GM06990 (cell line): Measurements from ENCODE around the gene KCNA1.

Experiments
- DNase-seq: peaks from one replicate; pipeline ENCODE4 v3.0.0-alpha.2; 2011; ENCODE audit not compliant: insufficient read length; ENCODE audit errors: extremely low read depth
- H3K27me3 ChIP-seq: replicated peaks from 2 replicates; pipeline ENCODE4 v1.6.0; 2011; ENCODE audit warnings: low read length; ENCODE audit not compliant: control insufficient read depth, insufficient read depth
- H3K36me3 ChIP-seq: 2 replicates; pipeline ENCODE4 v1.5.1; 2011; ENCODE audit warnings: low read length; ENCODE audit not compliant: control insufficient read depth, insufficient read depth
- H3K4me3 ChIP-seq: replicated peaks from 2 replicates; pipeline ENCODE4 v1.5.1; 2011; ENCODE audit warnings: low read depth, mild to moderate bottlenecking, control low read depth, low read length
- TF ChIP-seq, protein P1 (sequence below): IDR thresholded peaks from 2 replicates; pipeline ENCODE4 v1.5.1; 2011; ENCODE audit warnings: low read length, control low read depth, mild to moderate bottlenecking, inconsistent platforms; ENCODE audit not compliant: insufficient read depth, poor library complexity, severe bottlenecking

KCNA1 gene

DNA sequence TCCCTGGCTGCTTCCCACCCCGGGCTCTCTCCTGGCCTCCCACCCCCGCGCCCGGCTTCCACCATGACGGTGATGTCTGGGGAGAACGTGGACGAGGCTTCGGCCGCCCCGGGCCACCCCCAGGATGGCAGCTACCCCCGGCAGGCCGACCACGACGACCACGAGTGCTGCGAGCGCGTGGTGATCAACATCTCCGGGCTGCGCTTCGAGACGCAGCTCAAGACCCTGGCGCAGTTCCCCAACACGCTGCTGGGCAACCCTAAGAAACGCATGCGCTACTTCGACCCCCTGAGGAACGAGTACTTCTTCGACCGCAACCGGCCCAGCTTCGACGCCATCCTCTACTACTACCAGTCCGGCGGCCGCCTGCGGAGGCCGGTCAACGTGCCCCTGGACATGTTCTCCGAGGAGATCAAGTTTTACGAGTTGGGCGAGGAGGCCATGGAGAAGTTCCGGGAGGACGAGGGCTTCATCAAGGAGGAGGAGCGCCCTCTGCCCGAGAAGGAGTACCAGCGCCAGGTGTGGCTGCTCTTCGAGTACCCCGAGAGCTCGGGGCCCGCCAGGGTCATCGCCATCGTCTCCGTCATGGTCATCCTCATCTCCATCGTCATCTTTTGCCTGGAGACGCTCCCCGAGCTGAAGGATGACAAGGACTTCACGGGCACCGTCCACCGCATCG lies 1.8 kb downstream of the KCNA1 start:
- H3K27me3 ChIP-seq = peaks cover 1% of the 10 kb centered on the region
- TF ChIP-seq, protein P1, sequence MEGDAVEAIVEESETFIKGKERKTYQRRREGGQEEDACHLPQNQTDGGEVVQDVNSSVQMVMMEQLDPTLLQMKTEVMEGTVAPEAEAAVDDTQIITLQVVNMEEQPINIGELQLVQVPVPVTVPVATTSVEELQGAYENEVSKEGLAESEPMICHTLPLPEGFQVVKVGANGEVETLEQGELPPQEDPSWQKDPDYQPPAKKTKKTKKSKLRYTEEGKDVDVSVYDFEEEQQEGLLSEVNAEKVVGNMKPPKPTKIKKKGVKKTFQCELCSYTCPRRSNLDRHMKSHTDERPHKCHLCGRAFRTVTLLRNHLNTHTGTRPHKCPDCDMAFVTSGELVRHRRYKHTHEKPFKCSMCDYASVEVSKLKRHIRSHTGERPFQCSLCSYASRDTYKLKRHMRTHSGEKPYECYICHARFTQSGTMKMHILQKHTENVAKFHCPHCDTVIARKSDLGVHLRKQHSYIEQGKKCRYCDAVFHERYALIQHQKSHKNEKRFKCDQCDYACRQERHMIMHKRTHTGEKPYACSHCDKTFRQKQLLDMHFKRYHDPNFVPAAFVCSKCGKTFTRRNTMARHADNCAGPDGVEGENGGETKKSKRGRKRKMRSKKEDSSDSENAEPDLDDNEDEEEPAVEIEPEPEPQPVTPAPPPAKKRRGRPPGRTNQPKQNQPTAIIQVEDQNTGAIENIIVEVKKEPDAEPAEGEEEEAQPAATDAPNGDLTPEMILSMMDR = no peak
- H3K36me3 ChIP-seq = no peaks in the 10 kb centered on the region
- H3K4me3 ChIP-seq = no peak overlapping the region
- no peak for DNase-seq

DNA sequence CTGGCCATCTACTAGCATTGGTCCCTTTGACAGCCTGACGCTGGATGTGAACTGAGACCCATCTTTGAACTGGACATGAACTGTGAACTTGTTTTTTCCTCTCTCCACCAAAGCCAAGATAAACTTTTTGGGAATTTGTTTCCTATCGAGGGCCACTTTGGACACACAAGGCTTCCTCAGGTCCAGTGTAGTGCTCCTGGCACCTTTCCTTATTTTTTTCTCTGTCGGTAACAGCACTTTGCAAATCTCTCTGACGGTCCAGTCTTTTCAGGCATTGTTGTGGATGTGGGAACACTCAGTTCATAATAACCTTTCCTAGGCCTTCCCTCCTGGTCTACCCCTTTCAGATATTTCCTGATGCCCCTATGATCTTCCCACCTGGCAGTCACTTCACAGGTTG lies 5.0 kb downstream of the KCNA1 start:
- H3K4me3 ChIP-seq = no peak overlapping the region
- TF ChIP-seq, protein P1 = no peak
- H3K27me3 ChIP-seq = no peaks in the 10 kb centered on the region; the same call in none of the 2 replicates
- DNase-seq = no peak
- H3K36me3 ChIP-seq = no peaks in the 10 kb centered on the region

DNA sequence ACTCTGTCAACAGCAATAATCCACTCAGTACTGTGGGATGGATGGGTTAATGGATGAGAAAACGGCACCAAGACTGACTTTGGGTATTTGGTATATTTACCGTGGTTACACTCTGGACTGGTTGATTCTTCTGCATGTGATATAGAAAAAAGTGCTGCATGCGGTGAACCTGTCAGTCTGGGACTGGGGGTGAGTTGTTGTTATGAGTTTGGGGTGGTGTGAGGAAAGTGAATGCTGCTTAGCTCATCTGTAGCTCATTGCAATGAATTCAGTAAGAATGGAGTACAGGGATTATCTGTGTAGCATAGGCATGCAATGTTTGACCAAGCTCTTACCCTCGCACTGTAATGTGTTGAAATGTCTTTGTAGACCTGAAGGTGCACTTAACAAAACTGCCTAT lies 6.0 kb downstream of the KCNA1 start:
- DNase-seq = no peak
- no peaks in the 10 kb centered on the region; the same call in 1 of the 2 replicates for H3K27me3 ChIP-seq
- TF ChIP-seq, protein P1 = no peak
- H3K4me3 ChIP-seq = no peak overlapping the region
- no peaks in the 10 kb centered on the region for H3K36me3 ChIP-seq

DNA sequence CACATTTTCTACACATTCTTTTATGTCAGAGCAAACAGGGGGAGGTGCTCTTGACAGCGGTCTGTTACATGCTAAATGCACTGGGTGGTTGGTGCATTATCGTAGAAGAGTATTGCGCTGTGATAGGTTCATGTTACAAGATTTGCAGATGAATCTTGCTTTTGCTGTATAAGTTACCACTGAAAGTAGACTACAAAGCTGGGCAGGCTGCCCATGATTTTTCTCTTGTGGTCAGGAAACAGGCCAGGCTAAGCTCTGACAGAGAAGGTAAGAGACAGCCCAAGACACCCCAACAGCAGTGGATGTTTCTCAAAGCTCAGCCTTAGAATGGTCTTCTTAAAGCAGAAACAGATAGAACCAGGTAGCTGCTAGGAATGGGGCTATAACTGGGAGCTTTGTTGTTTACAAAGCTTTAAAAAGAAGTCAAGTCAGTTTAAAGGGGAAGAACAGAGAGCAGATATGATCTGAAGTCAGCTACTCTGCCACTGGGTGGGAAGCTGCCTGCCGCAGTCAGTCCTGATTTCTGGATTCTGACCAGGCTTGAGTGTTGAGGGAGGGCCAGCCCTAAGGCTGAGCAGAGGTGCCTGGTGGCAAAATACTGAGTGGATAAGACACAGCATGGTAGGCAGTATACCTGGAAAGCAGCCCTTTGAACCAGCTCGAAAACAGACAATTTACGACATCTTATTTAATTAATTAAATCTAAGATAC lies 9.4 kb downstream of the KCNA1 start:
- Histone ChIP-seq H3K27me3 (no peaks in the 10 kb centered on the region), H3K36me3 (no peaks in the 10 kb centered on the region), H3K4me3 (no peak overlapping the region)
- TF ChIP-seq, protein P1 = no peak
- DNase-seq = no peak

DNA sequence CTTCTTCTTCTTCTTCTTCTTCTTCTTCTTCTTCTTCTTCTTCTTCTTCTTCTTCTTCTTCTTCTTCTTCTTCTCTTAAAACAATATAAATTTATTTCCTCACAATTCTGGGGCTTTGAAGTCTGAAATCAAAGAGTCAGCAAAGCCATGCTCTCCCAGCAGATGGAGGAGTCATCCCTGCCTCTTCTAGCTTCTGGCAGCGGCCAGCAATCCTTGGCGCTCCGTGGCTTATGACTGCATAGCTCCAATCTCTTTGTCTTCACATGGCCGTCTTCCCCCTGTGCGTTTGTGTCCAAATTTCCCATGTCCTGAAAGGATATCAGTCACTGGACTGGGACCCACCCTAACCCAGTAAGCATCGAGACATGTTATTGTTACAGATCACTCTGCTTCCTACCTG lies 22.9 kb downstream of the KCNA1 start:
- TF ChIP-seq, protein P1 = no peak
- DNase-seq = no peak
- H3K36me3 ChIP-seq = no peaks in the 10 kb centered on the region
- no peaks in the 10 kb centered on the region for H3K27me3 ChIP-seq
- no peak overlapping the region for H3K4me3 ChIP-seq
